Measurements from ENCODE around the gene TECTA. TPM values are rescaled to one million over a fixed set of nuclear protein-coding genes. Genes with fewer than 3 reads are reported as not detected.

The TECTA gene
- total and polyA plus RNA-seq, 2 of the 8 experiments (the other 6 are each of a cell fraction or from before 2014, with no cell fraction given): 0.59 to 1.0 TPM

GRCh38 chr11:121238956-121239355 lies 137.9 kb downstream of the TECTA start:
- H3K23ac ChIP-seq (ENCODE audit: insufficient read length): no peak overlapping the region
- H3K4me3 ChIP-seq (ENCODE audit: extremely low read depth in 1 of 4, insufficient read depth in 2 of 4, low read depth in 3 of 4, low read length in 4 of 4): no peak overlapping the region
- H2BK15ac ChIP-seq (ENCODE audit: low read length): no peak overlapping the region
- no peak overlapping the region for H3K56ac ChIP-seq (replicated peaks; ENCODE audit: insufficient read length, low read depth, low read length)
- no peak overlapping the region for H4K91ac ChIP-seq (replicated peaks; ENCODE audit: insufficient read length, low read length)
- CTCF ChIA-PET (ENCODE audit: partially characterized antibody): interaction anchor here (0.6 kb wide), 1 partner anchor 38 kb away, joined by 3 read pairs; no protein-coding TSS in a partner anchor
- H2BK20ac ChIP-seq (ENCODE audit: low read length): no peak overlapping the region
- POLR2A ChIA-PET (ENCODE audit: partially characterized antibody): no interaction called here
- no peak overlapping the region for H2BK120ac ChIP-seq (replicated peaks; ENCODE audit: low read depth, low read length)
- H3K23me2 ChIP-seq (ENCODE audit: low read depth, low read length): no peaks in the 10 kb centered on the region; the same call in 1 of the 2 replicates
- H2BK5ac ChIP-seq (ENCODE audit: low read depth, low read length): no peak overlapping the region
- H4K5ac ChIP-seq (ENCODE audit: insufficient read length, low read depth, low read length): no peak overlapping the region
- no peaks in the 10 kb centered on the region for H3K36me3 ChIP-seq (ENCODE audit: control insufficient read depth in 2 of 4, insufficient read depth in 4 of 4, low read length in 3 of 4)
- FAIRE-seq: no peak
- H3K79me2 ChIP-seq (ENCODE audit: control insufficient read depth in 1 of 2, insufficient read depth in 2 of 2, low read length in 2 of 2): no peaks in the 10 kb centered on the region
- no peak overlapping the region for H3K9ac ChIP-seq (replicated peaks in 1 of 4; ENCODE audit: extremely low read depth in 1 of 4, low read depth in 3 of 4, low read length in 3 of 4)
- H3K79me1 ChIP-seq (ENCODE audit: low read depth, low read length): no peaks in the 10 kb centered on the region
- no peak overlapping the region for H2BK12ac ChIP-seq (ENCODE audit: low read depth, low read length)
- H3K14ac ChIP-seq (ENCODE audit: insufficient read length): no peak overlapping the region
- H3K27ac ChIP-seq (ENCODE audit: low read depth, low read length): no peak overlapping the region
- no peak overlapping the region for H2AK5ac ChIP-seq (ENCODE audit: low read depth, low read length)
- no peaks in the 10 kb centered on the region for H3K27me3 ChIP-seq (replicated peaks in 1 of 4; ENCODE audit: control insufficient read depth in 3 of 4, extremely low read depth in 1 of 4, insufficient read depth in 3 of 4, low read length in 3 of 4)
- no peak overlapping the region for H3K4me2 ChIP-seq (ENCODE audit: insufficient read depth in 1 of 2, low read depth in 2 of 2, low read length in 2 of 2)
- no peak overlapping the region for H2AFZ ChIP-seq (ENCODE audit: low read length)
- no peak overlapping the region for H4K8ac ChIP-seq (ENCODE audit: extremely low read depth, insufficient read depth, low read length)
- H3K9me3 ChIP-seq (ENCODE audit: insufficient read depth in 2 of 2, low read depth in 1 of 2, low read length in 1 of 2): no peaks in the 10 kb centered on the region
- no peak for DNase-seq (ENCODE audit: low read depth in 1 of 2, low spot score in 2 of 2)
- no peaks in the 10 kb centered on the region for H4K20me1 ChIP-seq (replicated peaks in 1 of 2; ENCODE audit: control insufficient read depth in 1 of 2, insufficient read depth in 2 of 2, low read length in 2 of 2)
- no peak overlapping the region for H3K4ac ChIP-seq (replicated peaks; ENCODE audit: insufficient read length, low read depth, low read length)
- H3K18ac ChIP-seq (ENCODE audit: extremely low read depth, low read length): no peak overlapping the region
- H3K4me1 ChIP-seq (replicated peaks in 1 of 4; ENCODE audit: control insufficient read depth in 3 of 4, insufficient read depth in 4 of 4, low read length in 3 of 4): peaks cover 7 to 17% (median 13%) of the 10 kb centered on the region in 4 experiments
- TF ChIP-seq SIX5 (IDR thresholded peaks at IDR 0.05; ENCODE audit: low read depth, low read length) (no peak), SP4 (IDR thresholded peaks at IDR 0.05; ENCODE audit: low read length) (no peak), ASH2L (IDR thresholded peaks at IDR 0.05; ENCODE audit: low read length) (no peak), SP2 (IDR thresholded peaks at IDR 0.05; ENCODE audit: low read length) (no peak), FOSL1 (IDR thresholded peaks at IDR 0.05; ENCODE audit: insufficient read depth, low read depth, low read length) (no peak), GTF2F1 (IDR thresholded peaks at IDR 0.05; ENCODE audit: borderline replicate concordance, low read depth, low read length) (no peak), CTCF (IDR thresholded peaks at IDR 0.05; ENCODE audit: control extremely low read depth in 1 of 3, insufficient read depth in 1 of 3, low read depth in 1 of 3, low read length in 3 of 3) (no peak), TCF12 (IDR thresholded peaks at IDR 0.05; ENCODE audit: low read depth, low read length) (no peak), CBX5 (IDR thresholded peaks at IDR 0.05; ENCODE audit: low read depth, low read length) (no peak), TAF7 (optimal IDR thresholded peaks at IDR 0.05; ENCODE audit: borderline replicate concordance, low read depth, low read length) (no peak), TAF1 (IDR thresholded peaks at IDR 0.05; ENCODE audit: low read depth, low read length) (no peak), EP300 (IDR thresholded peaks at IDR 0.05; ENCODE audit: borderline replicate concordance in 1 of 2, low read depth in 2 of 2, low read length in 2 of 2) (no peak), POU5F1 (IDR thresholded peaks at IDR 0.05; ENCODE audit: low read depth, low read length) (no peak)

Measured in H1 (cell line).